GM21529 (cell line): ENCODE results near the gene ERC2.

Source experiments
- ATAC-seq: cut with Tn5 transposase; IDR thresholded peaks from one replicate; pipeline ENCODE4 v1.9.1; 2021; ENCODE audit not compliant: unreplicated experiment

The ERC2 gene

GRCh38 chr3:56126632-56127031, 341.6 kb downstream of the ERC2 start:
- no peak for ATAC-seq

DNA sequence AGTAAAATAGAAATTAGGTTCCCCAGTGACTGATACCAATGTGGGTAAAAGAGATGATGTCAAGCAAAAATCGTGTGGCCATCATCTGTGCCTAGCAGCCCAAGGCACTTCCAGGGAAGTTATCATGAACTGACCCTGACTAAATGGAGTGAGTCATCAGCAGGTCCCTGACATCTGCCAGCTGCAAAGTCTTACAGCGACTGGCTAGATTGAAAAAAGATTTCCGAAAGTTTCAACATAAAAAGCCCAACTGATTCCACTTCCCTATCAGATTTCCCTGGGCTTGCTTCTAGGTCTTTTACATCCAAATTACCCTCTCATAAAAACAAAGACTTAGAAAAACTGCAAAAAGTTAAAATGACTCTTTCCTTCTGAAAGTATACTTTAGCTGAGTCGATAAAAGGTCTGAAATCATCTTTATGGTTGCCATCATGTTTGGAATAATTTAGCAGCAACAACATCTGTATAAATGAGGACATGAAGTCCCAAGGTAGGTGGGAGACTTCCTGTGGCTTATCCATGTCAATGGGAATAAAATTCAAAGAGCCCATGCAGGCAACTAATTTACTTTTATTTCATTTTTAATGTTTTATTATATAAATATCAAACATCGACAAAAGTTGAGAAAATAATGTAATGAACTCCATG, 342.8 kb downstream of the ERC2 start:
- no peak for ATAC-seq

GRCh38 chr3:56124546-56124945, 343.7 kb downstream of the ERC2 start:
- no peak for ATAC-seq

DNA sequence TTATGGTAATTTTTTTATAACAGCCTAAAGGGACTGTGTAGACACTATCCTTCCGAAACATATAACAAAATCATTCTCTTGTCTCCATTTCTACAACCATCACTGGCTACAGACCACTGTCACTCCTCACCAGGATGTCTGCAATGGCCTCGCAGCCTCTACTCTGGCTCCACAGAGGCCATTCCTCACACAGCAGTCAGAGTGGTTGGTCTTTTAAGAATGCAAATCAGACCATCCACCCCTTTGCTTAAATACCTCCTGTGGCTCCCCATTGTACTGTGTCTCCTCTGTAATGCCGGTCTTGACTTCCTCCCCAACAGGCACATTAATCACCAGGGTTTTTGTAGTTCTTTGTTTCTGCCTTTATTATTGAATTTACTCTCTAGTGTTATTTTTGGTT, 344.8 kb downstream of the ERC2 start:
- no peak for ATAC-seq

GRCh38 chr3:56122911-56123310, 345.4 kb downstream of the ERC2 start:
- no peak for ATAC-seq

DNA sequence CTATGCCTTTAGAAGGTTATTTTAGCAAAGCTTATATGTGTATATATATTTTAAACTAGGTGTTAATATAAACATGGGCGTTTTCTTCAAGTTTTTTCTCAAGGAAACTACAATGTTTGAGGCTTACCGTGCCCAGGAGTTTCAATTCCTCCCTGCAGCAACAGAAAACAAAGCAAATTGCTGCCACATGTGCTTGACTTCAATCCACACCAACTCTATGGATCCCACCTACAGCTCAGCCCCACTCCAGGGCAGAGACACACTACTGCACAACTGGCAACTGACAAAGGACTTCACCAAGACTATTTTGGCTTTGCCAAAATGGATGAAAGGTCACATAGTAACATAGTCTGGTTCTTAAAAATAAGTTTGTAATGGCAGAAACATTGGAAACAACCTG, 346.6 kb downstream of the ERC2 start:
- ATAC-seq: no peak

DNA sequence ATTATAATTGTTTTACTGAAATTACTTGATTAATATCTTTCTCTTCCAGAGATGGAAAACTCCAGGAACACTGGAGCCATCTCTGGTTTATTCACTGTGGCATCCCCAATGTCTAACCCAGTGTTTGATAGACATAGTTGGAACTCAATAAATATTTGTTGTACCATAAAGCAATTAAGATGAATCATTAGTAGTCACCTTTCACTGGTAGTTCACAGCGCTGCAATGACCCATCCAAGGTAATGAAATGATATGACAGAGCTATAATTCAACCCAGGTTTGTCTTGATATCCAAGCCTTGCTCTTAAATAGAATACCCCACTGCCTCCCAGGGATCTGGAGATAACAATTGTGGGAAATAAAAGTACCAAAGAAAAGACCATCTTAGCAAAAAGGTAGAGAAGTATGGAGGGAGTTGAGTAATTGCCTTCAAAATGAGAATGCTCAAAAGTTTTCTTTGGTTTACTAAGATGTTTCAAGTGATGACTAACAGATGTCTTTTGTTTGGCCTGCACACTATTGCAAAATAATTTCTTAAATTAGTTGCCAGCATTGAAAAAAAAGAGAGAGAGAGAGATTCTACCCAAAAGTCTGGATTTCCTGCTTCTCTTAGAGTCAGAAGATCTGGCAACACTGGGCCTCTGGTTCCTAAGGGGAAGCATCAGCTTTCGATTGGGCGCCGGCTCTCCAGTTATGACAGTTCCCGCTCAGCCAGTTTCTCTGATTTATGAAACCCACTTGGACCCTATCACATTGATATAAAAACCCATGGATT, 348.5 kb downstream of the ERC2 start:
- ATAC-seq: no peak

DNA sequence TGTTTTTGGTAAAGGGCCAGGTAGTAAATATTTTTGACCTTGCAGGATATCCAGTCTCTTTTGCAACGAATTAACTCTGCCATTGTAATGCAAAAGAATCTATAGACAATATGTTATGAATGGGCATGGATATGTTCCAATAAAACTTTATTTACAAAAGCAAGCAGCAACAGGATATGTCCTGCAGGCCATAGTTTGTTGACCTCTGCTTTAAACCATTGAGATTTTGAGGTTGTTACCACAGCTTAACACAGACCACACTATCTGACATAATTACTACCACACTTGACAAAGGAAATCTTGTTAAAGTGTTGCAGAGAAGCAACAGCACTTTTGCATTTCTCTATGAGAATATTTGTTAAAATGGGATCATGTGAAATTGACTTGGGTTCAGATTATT, 349.3 kb downstream of the ERC2 start:
- ATAC-seq: no peak

DNA sequence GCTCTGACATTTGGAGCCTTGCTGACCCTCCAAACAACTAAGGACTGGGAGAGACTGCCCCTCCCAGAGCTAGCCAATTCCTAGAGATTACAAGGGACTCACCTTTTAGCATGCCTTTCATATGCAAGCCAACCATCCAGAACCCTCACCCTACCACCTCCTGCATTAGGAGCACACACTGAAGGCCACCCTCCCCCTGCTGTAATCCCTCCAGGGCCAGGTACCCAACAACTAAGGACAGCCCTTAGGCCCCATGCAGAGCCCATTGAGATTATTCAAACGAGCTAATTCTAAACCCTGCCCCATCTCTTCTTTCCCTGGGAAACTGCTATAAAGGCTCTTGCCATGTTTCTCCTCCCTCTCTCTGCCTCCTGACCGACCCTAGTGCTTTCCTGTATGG, 352.6 kb downstream of the ERC2 start:
- no peak for ATAC-seq

- no peak for ATAC-seq
These were observed 353.1 kb downstream of the ERC2 start for GRCh38 chr3:56115199-56115598.

DNA sequence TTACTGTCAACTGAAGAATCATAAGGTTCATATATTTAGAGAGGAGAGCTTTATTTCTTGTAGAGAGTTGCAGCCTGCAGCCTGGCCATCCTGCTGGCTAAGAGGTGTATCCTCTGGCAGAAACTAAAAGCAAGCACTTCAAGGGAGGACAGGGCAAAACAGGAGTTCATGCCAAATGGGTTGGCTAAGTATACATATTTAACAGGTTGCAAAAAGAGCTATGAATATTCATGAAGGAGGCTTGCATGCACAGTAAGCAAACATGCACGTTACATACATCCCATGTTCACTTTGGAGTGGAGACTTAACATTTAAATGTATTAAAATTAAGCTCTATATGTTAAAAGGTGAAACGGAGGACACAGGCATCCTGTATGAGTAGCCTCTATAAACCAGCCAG, 354.4 kb downstream of the ERC2 start:
- ATAC-seq: no peak

GRCh38 chr3:56113231-56113630, 355.0 kb downstream of the ERC2 start:
- ATAC-seq: no peak

- ATAC-seq: no peak
These were observed 356.5 kb downstream of the ERC2 start for GRCh38 chr3:56111606-56112304.

GRCh38 chr3:56110886-56111285, 357.4 kb downstream of the ERC2 start:
- ATAC-seq: no peak

- ATAC-seq: no peak
These were observed 361.1 kb downstream of the ERC2 start for GRCh38 chr3:56107157-56107556.

- no peak for ATAC-seq
These were observed 366.2 kb downstream of the ERC2 start for GRCh38 chr3:56102032-56102431.

GRCh38 chr3:56101576-56101975, 366.7 kb downstream of the ERC2 start:
- ATAC-seq: no peak

DNA sequence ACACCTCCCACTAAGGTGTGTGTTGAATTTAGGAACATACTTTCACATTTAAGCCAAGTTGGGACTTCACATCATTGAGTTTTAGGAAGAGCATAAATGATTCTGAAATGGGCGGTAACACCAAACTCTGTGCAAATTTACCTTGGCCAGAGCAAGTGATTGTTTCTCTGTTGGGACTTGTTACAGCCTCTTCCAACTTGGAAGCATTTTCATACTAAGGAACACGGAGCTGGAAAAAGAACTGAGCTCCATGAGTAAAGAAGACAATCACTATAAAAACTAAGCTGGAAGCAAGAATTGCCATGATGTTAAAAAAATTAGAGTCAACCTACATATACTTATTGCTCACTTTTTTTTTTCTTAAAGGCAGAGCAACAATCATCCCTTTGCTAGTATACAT, 371.3 kb downstream of the ERC2 start:
- ATAC-seq: no peak

GRCh38 chr3:56094170-56094569, 374.1 kb downstream of the ERC2 start:
- ATAC-seq: no peak

- ATAC-seq: no peak
These were observed 378.5 kb downstream of the ERC2 start for GRCh38 chr3:56089739-56090138.

- no peak for ATAC-seq
These were observed 380.7 kb downstream of the ERC2 start for GRCh38 chr3:56087451-56088053.

- ATAC-seq: no peak
These were observed 381.9 kb downstream of the ERC2 start for GRCh38 chr3:56086355-56086754.
